WERI-Rb-1 (cell line): ENCODE measurements around the gene COL4A5.

Experiments
- DNase-seq: peaks from one replicate; pipeline ENCODE4 v3.0.0-alpha.2; 2020
- H3K27ac ChIP-seq: fragments of 250-450 bp; sonication (Bioruptor Pico); 2 replicates; pipeline ENCODE4 v1.5.1; 2020; ENCODE audit warnings: mild to moderate bottlenecking, moderate library complexity
- H3K27me3 ChIP-seq: fragments of 250-450 bp; sonication (Bioruptor Pico); 2 replicates; pipeline ENCODE4 v1.5.1; 2021; ENCODE audit warnings: mild to moderate bottlenecking, low read depth, moderate library complexity; ENCODE audit not compliant: insufficient read depth, severe bottlenecking
- H3K36me3 ChIP-seq: fragments of 250-450 bp; sonication (Bioruptor Pico); 2 replicates; pipeline ENCODE4 v1.5.1; 2020; ENCODE audit warnings: mild to moderate bottlenecking, moderate library complexity
- H3K4me3 ChIP-seq: 2 replicates; pipeline ENCODE4 v1.5.1; 2011; ENCODE audit warnings: low read depth, mild to moderate bottlenecking, control low read depth, low read length
- H3K9me3 ChIP-seq: fragments of 250-450 bp; sonication (Bioruptor Pico); 2 replicates; pipeline ENCODE4 v1.5.1; 2021; ENCODE audit warnings: mild to moderate bottlenecking, moderate library complexity; ENCODE audit not compliant: severe bottlenecking
- CTCF ChIP-seq: IDR thresholded peaks from 2 replicates; pipeline ENCODE4 v1.5.1; 2011; ENCODE audit warnings: low read depth, mild to moderate bottlenecking, control low read depth, inconsistent platforms, low read length

Gene COL4A5

GRCh38 chrX:108731153-108731552 is 291.5 kb downstream of the COL4A5 start:
- Histone ChIP-seq H3K9me3 (no peaks in the 10 kb centered on the region), H3K27me3 (peaks cover 81% of the 10 kb centered on the region), H3K36me3 (no peaks in the 10 kb centered on the region), H3K4me3 (no peak overlapping the region), H3K27ac (no peak overlapping the region)
- no peak for DNase-seq
- TF ChIP-seq CTCF, result no peak

GRCh38 chrX:108732630-108733321 is 293.1 kb downstream of the COL4A5 start:
- no peak for DNase-seq
- no peak overlapping the region for H3K4me3 ChIP-seq
- H3K27ac ChIP-seq, result no peak overlapping the region
- no peak for TF ChIP-seq CTCF
- no peaks in the 10 kb centered on the region for H3K36me3 ChIP-seq
- peaks cover 87% of the 10 kb centered on the region for H3K27me3 ChIP-seq
- no peaks in the 10 kb centered on the region for H3K9me3 ChIP-seq

- DNase-seq, result no peak
- TF ChIP-seq CTCF, result no peak
- Histone ChIP-seq H3K27ac (no peak overlapping the region), H3K27me3 (peaks cover 79% of the 10 kb centered on the region), H3K4me3 (no peak overlapping the region), H3K9me3 (no peaks in the 10 kb centered on the region), H3K36me3 (no peaks in the 10 kb centered on the region)
Measured at GRCh38 chrX:108734426-108734825, 294.8 kb downstream of the COL4A5 start.

- H3K9me3 ChIP-seq, result no peaks in the 10 kb centered on the region
- H3K27me3 ChIP-seq, result peaks cover 83% of the 10 kb centered on the region
- DNase-seq, result no peak
- no peak overlapping the region for H3K27ac ChIP-seq
- no peak for TF ChIP-seq CTCF
- H3K4me3 ChIP-seq, result no peak overlapping the region
- H3K36me3 ChIP-seq, result no peaks in the 10 kb centered on the region
Measured at GRCh38 chrX:108735091-108735678, 295.5 kb downstream of the COL4A5 start.

GRCh38 chrX:108735679-108736508 is 296.3 kb downstream of the COL4A5 start:
- H3K27me3 ChIP-seq, result peaks cover 82% of the 10 kb centered on the region
- no peak for TF ChIP-seq CTCF
- no peak overlapping the region for H3K27ac ChIP-seq
- no peak overlapping the region for H3K4me3 ChIP-seq
- no peaks in the 10 kb centered on the region for H3K36me3 ChIP-seq
- DNase-seq, result no peak
- no peaks in the 10 kb centered on the region for H3K9me3 ChIP-seq
